Articular chondrocyte of knee joint (primary cell): Measurements from ENCODE around the gene GUF1. TPM values are rescaled to one million over a fixed set of nuclear protein-coding genes. Genes with fewer than 3 reads are reported as not detected.

ENCODE experiments used
- total RNA-seq: library from RNA; depleted of rRNA; stranded (reverse); fragments of >200 nt; gene quantifications from 2 replicates; pipeline ENCODE4 v1.2.3, GENCODE V29; 2012

Gene GUF1
- 16.5 and 17.5 TPM in 2 replicates for total RNA-seq

GRCh38 chr4:44678094-44679041 is at the start of gene GUF1:
Gene GUF1 (plus strand): TSS chr4:44678420. CDS start chr4:44678623, 203 bp downstream.

DNA sequence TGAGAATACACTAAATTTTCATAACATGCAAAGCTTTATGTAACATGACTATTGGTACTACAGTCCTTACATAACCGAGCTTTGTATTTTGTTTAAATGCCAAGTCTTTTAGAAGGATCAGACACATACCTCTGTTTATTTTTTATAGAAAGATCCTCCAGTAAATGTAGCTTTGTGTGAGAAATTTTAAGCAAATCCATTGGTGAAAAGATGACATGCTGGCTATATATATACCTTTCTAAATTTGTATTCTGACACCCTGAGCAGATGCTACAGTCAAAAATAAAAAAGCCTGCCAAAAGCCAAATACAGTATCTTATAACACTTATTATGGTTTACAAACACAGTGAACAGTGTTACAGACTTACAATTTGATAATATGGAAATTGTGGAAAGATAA is 26.8 kb upstream of the GUF1 start, which contains the start of gene YIPF7:
TSS of gene YIPF7 (minus strand) at position 201 of the 400 bp plus-strand sequence. CDS start 1,525 bp downstream, outside the sequence.

GRCh38 chr4:44726038-44726871 is 48.0 kb downstream of the GUF1 start, which contains the start of gene GNPDA2:
Gene GNPDA2 (minus strand): TSS chr4:44726556. CDS start chr4:44722207, 4,349 bp downstream.

Other genes starting within 250 kb of the GUF1 start
- gene KCTD8, start 229.6 kb upstream of the GUF1 start, total RNA-seq: not detected in 2 replicates
- not detected in 2 replicates for gene YIPF7, start 26.8 kb upstream of the GUF1 start, total RNA-seq
- gene GNPDA2, start 48.1 kb downstream of the GUF1 start, total RNA-seq: 34.6 and 35.4 TPM in 2 replicates